OCI-LY1 (cell line): Measurements from ENCODE around the gene JAM3.

Experiments
- H2AFZ ChIP-seq: fragments of 200-600 bp; sonication (generic), shearing (Covaris generic); 2 replicates; pipeline ENCODE4 v1.6.0; 2014; ENCODE audit warnings: antibody characterized with exemption, mild to moderate bottlenecking, low read length
- H3F3A ChIP-seq: fragments of 200-600 bp; sonication (generic), shearing (Covaris generic); 2 replicates; pipeline ENCODE4 v1.6.0; 2014; ENCODE audit warnings: mild to moderate bottlenecking, antibody characterized with exemption, low read length, moderate library complexity; ENCODE audit not compliant: insufficient read depth
- H3K27ac ChIP-seq: fragments of 200-600 bp; sonication (generic); 2 replicates; pipeline ENCODE4 v1.5.1; 2014; ENCODE audit warnings: low read length, mixed run types, mild to moderate bottlenecking, low read depth; ENCODE audit not compliant: poor library complexity, severe bottlenecking
- H3K27me3 ChIP-seq: fragments of 200-600 bp; sonication (generic); 2 replicates; pipeline ENCODE4 v1.6.0; 2014; ENCODE audit warnings: antibody characterized with exemption, mild to moderate bottlenecking, low read length, moderate library complexity; ENCODE audit not compliant: insufficient read depth
- H3K36me3 ChIP-seq: fragments of 200-600 bp; sonication (generic); 2 replicates; pipeline ENCODE4 v1.6.1; 2014; ENCODE audit warnings: mild to moderate bottlenecking, antibody characterized with exemption, low read length, moderate library complexity, mixed read lengths; ENCODE audit not compliant: insufficient read depth
- H3K4me1 ChIP-seq: fragments of 200-600 bp; sonication (generic); 2 replicates; pipeline ENCODE4 v1.5.1; 2014; ENCODE audit warnings: mild to moderate bottlenecking, low read length, moderate library complexity; ENCODE audit not compliant: insufficient read depth, severe bottlenecking
- H3K4me2 ChIP-seq: fragments of 200-600 bp; sonication (generic), shearing (Covaris generic); 2 replicates; pipeline ENCODE4 v1.6.1; 2014; ENCODE audit warnings: low read length
- H3K4me3 ChIP-seq: fragments of 200-600 bp; sonication (generic); 2 replicates; pipeline ENCODE4 v1.5.1; 2014; ENCODE audit warnings: low read length, low read depth, mild to moderate bottlenecking, mixed read lengths; ENCODE audit not compliant: poor library complexity, severe bottlenecking
- H3K79me2 ChIP-seq: fragments of 200-600 bp; shearing (Covaris generic); 2 replicates; pipeline ENCODE4 v1.6.1; 2016; ENCODE audit warnings: mixed run types, low read length, mixed read lengths; ENCODE audit not compliant: insufficient read depth
- H3K9ac ChIP-seq: fragments of 200-600 bp; sonication (generic), shearing (Covaris generic); 2 replicates; pipeline ENCODE4 v1.6.1; 2014; ENCODE audit warnings: mild to moderate bottlenecking, low read length, mixed read lengths
- H3K9me2 ChIP-seq: fragments of 200-600 bp; sonication (generic), shearing (Covaris generic); 2 replicates; pipeline ENCODE4 v1.6.1; 2014; ENCODE audit warnings: low read depth, mild to moderate bottlenecking, low read length, mixed read lengths
- H3K9me3 ChIP-seq: fragments of 200-600 bp; shearing (Covaris generic); 2 replicates; pipeline ENCODE4 v1.6.1; 2014; ENCODE audit warnings: low read length, mixed read lengths
- H4K20me1 ChIP-seq: fragments of 200-600 bp; sonication (generic), shearing (Covaris generic); 2 replicates; pipeline ENCODE4 v1.6.0; 2016; ENCODE audit warnings: mild to moderate bottlenecking, low read length; ENCODE audit not compliant: insufficient read depth
- CTCF ChIP-seq: fragments of 200-600 bp; sonication (generic), shearing (Covaris generic); IDR thresholded peaks from 2 replicates; pipeline ENCODE4 v1.5.1; 2017; ENCODE audit warnings: mild to moderate bottlenecking, antibody characterized with exemption, low read length, moderate library complexity, mixed read lengths
- EZH2 ChIP-seq: fragments of 200-600 bp; sonication (generic), shearing (Covaris generic); IDR thresholded peaks from 2 replicates; pipeline ENCODE4 v1.8.0; 2017; ENCODE audit warnings: borderline replicate concordance, mixed run types, mild to moderate bottlenecking, antibody characterized with exemption, low read length, moderate library complexity, mixed read lengths

The JAM3 gene

GRCh38 chr11:134170177-134170918 is 101.5 kb downstream of the JAM3 start:
- Histone ChIP-seq H3K79me2 (no peaks in the 10 kb centered on the region), H3K9me3 (no peaks in the 10 kb centered on the region), H3K9me2 (no peaks in the 10 kb centered on the region), H3K4me1 (no peaks in the 10 kb centered on the region), H3K36me3 (peaks cover 84% of the 10 kb centered on the region), H3K9ac (no peak overlapping the region), H3K27me3 (no peaks in the 10 kb centered on the region), H2AFZ (no peak overlapping the region), H3K27ac (no peak overlapping the region), H3F3A (no peaks in the 10 kb centered on the region), H3K4me2 (no peak overlapping the region), H3K4me3 (no peak overlapping the region), H4K20me1 (no peaks in the 10 kb centered on the region)
- no peak for TF ChIP-seq EZH2
- no peak for TF ChIP-seq CTCF

GRCh38 chr11:134170919-134171281 is 102.0 kb downstream of the JAM3 start:
- Histone ChIP-seq H2AFZ (no peak overlapping the region), H3F3A (no peaks in the 10 kb centered on the region), H3K36me3 (peaks cover 85% of the 10 kb centered on the region), H3K4me3 (no peak overlapping the region), H4K20me1 (no peaks in the 10 kb centered on the region), H3K27ac (no peak overlapping the region), H3K4me2 (no peak overlapping the region), H3K27me3 (no peaks in the 10 kb centered on the region), H3K4me1 (no peaks in the 10 kb centered on the region), H3K79me2 (no peaks in the 10 kb centered on the region), H3K9me3 (no peaks in the 10 kb centered on the region), H3K9ac (no peak overlapping the region), H3K9me2 (no peaks in the 10 kb centered on the region)
- TF ChIP-seq EZH2: no peak
- no peak for TF ChIP-seq CTCF

GRCh38 chr11:134171951-134172350 is 103.1 kb downstream of the JAM3 start:
- H3K9ac ChIP-seq: no peak overlapping the region
- H3K36me3 ChIP-seq: peaks cover 96% of the 10 kb centered on the region
- H2AFZ ChIP-seq: no peak overlapping the region
- no peaks in the 10 kb centered on the region for H3K4me1 ChIP-seq
- no peaks in the 10 kb centered on the region for H3K9me3 ChIP-seq
- no peaks in the 10 kb centered on the region for H3K79me2 ChIP-seq
- no peaks in the 10 kb centered on the region for H3K27me3 ChIP-seq
- no peaks in the 10 kb centered on the region for H3K9me2 ChIP-seq
- no peak overlapping the region for H3K4me3 ChIP-seq
- H4K20me1 ChIP-seq: no peaks in the 10 kb centered on the region
- no peaks in the 10 kb centered on the region for H3F3A ChIP-seq
- TF ChIP-seq CTCF (no peak), EZH2 (no peak)
- no peak overlapping the region for H3K4me2 ChIP-seq
- H3K27ac ChIP-seq: no peak overlapping the region
